Measurements from ENCODE around the gene MAP3K6. TPM values are rescaled to one million over a fixed set of nuclear protein-coding genes. Genes with fewer than 3 reads are reported as not detected.

MAP3K6 gene
- total RNA-seq, 1 donor from 2014 or later, result 8.6 TPM

DNA sequence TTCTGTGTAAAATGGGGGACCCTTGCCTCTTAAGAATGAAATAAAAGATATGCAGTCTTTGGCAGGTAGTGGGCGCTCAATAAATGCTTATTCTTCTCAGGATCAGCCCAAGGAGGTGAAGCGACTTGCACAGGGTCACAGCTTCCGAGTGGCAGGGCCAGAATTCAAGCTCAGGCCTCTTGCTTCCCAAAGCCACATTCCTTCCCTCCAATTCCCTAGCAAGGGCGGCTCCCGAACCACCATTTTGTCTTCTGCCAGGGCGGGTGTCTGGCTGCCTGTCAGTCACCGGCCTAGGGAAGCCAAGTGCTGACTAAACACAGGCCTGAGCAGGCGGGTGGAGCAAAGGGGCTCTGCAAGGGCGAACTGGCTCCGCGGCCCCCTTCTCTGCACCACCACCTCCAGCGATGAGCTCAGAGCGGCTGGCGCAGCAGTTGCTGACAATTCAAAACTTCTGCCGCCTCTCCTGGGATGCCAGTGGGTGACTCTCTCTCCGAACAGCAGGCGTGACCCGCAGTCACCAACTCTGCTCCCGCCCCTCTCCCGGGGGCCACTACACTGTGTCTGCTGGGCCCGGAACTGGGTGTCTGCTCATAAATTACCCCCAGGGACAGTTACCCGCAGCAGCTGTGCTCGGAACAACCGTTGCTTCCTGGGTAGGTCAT, 36.4 kb upstream of the MAP3K6 start:
- Histone ChIP-seq H3K27me3 (ENCODE audit: control insufficient read depth, insufficient read depth, low read length) (peaks cover 8% of the 10 kb centered on the region), H3K36me3 (ENCODE audit: control insufficient read depth, insufficient read depth, low read length) (no peaks in the 10 kb centered on the region), H3K4me3 (ENCODE audit: low read depth, low read length) (no peak overlapping the region)
- TF ChIP-seq, protein P1, sequence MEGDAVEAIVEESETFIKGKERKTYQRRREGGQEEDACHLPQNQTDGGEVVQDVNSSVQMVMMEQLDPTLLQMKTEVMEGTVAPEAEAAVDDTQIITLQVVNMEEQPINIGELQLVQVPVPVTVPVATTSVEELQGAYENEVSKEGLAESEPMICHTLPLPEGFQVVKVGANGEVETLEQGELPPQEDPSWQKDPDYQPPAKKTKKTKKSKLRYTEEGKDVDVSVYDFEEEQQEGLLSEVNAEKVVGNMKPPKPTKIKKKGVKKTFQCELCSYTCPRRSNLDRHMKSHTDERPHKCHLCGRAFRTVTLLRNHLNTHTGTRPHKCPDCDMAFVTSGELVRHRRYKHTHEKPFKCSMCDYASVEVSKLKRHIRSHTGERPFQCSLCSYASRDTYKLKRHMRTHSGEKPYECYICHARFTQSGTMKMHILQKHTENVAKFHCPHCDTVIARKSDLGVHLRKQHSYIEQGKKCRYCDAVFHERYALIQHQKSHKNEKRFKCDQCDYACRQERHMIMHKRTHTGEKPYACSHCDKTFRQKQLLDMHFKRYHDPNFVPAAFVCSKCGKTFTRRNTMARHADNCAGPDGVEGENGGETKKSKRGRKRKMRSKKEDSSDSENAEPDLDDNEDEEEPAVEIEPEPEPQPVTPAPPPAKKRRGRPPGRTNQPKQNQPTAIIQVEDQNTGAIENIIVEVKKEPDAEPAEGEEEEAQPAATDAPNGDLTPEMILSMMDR (IDR thresholded peaks at IDR 0.05; ENCODE audit: insufficient read depth, low read length, poor library complexity, severe bottlenecking), result peak; percentile 43
- no peak for DNase-seq (ENCODE audit: low read depth)

GRCh38 chr1:27402349-27402754, 35.6 kb upstream of the MAP3K6 start:
- no peak overlapping the region for H3K4me3 ChIP-seq (ENCODE audit: low read depth, low read length)
- peaks cover 8% of the 10 kb centered on the region for H3K27me3 ChIP-seq (ENCODE audit: control insufficient read depth, insufficient read depth, low read length)
- H3K36me3 ChIP-seq (ENCODE audit: control insufficient read depth, insufficient read depth, low read length), result no peaks in the 10 kb centered on the region
- DNase-seq (ENCODE audit: low read depth), result no peak
- TF ChIP-seq, protein P1 (IDR thresholded peaks at IDR 0.05; ENCODE audit: insufficient read depth, low read length, poor library complexity, severe bottlenecking), result peak; percentile 74

DNA sequence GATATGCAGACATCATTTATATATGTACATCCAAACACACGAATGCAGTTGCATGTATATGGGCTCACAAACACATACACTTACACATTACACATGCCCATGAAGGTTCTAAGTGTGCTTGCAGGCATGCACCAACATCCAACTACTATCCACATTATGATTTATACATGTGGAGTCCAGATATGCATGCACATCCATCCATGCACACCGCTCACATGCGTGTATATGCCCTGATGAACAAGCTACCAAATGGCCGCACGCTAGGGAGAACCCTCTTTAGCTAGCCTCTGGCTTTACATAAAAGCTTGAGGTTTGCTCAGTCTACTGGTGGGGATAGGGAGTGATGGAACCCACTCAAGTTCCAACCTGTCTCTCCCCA, 34.2 kb upstream of the MAP3K6 start:
- H3K4me3 ChIP-seq (ENCODE audit: low read depth, low read length), result no peak overlapping the region
- peaks cover 8% of the 10 kb centered on the region for H3K27me3 ChIP-seq (ENCODE audit: control insufficient read depth, insufficient read depth, low read length)
- no peaks in the 10 kb centered on the region for H3K36me3 ChIP-seq (ENCODE audit: control insufficient read depth, insufficient read depth, low read length)
- TF ChIP-seq, protein P1 (IDR thresholded peaks at IDR 0.05; ENCODE audit: insufficient read depth, low read length, poor library complexity, severe bottlenecking), result no peak
- no peak for DNase-seq (ENCODE audit: low read depth)

- Histone ChIP-seq H3K27me3 (ENCODE audit: control insufficient read depth, insufficient read depth, low read length) (peaks cover 8% of the 10 kb centered on the region), H3K4me3 (ENCODE audit: low read depth, low read length) (no peak overlapping the region), H3K36me3 (ENCODE audit: control insufficient read depth, insufficient read depth, low read length) (no peaks in the 10 kb centered on the region)
- no peak for DNase-seq (ENCODE audit: low read depth)
- TF ChIP-seq, protein P1 (IDR thresholded peaks at IDR 0.05; ENCODE audit: insufficient read depth, low read length, poor library complexity, severe bottlenecking), result no peak
Observed at GRCh38 chr1:27400082-27400962, 33.6 kb upstream of the MAP3K6 start.

- H3K4me3 ChIP-seq (ENCODE audit: low read depth, low read length), result no peak overlapping the region
- TF ChIP-seq, protein P1 (IDR thresholded peaks at IDR 0.05; ENCODE audit: insufficient read depth, low read length, poor library complexity, severe bottlenecking), result no peak
- no peak for DNase-seq (ENCODE audit: low read depth)
- peaks cover 8% of the 10 kb centered on the region for H3K27me3 ChIP-seq (ENCODE audit: control insufficient read depth, insufficient read depth, low read length)
- H3K36me3 ChIP-seq (ENCODE audit: control insufficient read depth, insufficient read depth, low read length), result no peaks in the 10 kb centered on the region
Observed at GRCh38 chr1:27399251-27400025, 32.7 kb upstream of the MAP3K6 start.

All from kidney epithelial cell (primary cell).